ENCODE data around the gene BRD3OS. TPM values are rescaled to one million over a fixed set of nuclear protein-coding genes. Genes with fewer than 3 reads are reported as not detected.

The BRD3OS gene
- total and polyA plus RNA-seq, 2 of the 13 experiments (the other 11 are each of a cell fraction or from before 2014, with no cell fraction given) = 4.9 to 5.7 TPM

DNA sequence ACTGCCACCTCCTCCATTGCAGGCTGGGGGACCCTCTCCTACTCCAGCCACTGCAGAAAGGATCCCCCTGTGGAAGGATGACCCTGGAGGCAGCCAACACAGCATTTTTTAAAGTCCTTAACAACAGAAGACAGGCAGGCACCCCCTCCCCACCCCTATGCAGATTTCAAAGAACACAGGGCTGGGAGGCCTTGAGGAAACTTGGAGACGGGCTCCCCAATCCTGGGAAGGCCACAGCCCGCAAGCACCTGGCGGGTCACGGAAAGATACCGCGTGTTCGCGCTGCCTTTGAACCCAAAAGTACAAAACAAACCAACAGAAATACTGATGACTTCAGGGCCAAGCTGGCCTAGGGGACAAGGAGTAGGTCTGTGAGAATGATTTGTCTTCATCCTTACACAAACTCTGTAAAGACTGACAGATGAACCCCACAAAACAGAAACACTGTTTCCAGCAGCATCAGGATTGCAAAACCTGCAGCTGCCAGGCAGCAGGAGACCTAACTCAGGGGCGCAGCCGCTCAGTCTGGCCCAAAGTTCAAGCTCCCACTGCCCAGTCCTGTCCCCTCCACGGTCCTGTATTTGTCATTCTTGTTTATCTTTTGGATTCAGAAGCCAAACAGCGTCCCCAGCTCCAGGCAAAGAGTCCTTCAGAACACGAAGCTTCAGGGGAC is 46.9 kb upstream of the BRD3OS start (continued):
- TF ChIP-seq MTF1 (CRISPR knock-in tag; IDR thresholded peaks at IDR 0.05) = no peak
- peak; percentile 95 for TF ChIP-seq TGIF2 (CRISPR knock-in tag; IDR thresholded peaks at IDR 0.05)
- TF ChIP-seq, protein P1, sequence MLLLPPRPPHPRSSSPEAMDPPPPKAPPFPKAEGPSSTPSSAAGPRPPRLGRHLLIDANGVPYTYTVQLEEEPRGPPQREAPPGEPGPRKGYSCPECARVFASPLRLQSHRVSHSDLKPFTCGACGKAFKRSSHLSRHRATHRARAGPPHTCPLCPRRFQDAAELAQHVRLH (CRISPR knock-in tag; IDR thresholded peaks at IDR 0.05; ENCODE audit: borderline replicate concordance, low read depth) = no peak; the same call in 1 of the 2 replicates
- no peak for TF ChIP-seq ZNF383 (CRISPR knock-in tag; IDR thresholded peaks at IDR 0.05; ENCODE audit: borderline replicate concordance)
- TF ChIP-seq, protein P2, sequence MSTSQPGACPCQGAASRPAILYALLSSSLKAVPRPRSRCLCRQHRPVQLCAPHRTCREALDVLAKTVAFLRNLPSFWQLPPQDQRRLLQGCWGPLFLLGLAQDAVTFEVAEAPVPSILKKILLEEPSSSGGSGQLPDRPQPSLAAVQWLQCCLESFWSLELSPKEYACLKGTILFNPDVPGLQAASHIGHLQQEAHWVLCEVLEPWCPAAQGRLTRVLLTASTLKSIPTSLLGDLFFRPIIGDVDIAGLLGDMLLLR (CRISPR knock-in tag; IDR thresholded peaks at IDR 0.05) = no peak
- TF ChIP-seq, protein P3, sequence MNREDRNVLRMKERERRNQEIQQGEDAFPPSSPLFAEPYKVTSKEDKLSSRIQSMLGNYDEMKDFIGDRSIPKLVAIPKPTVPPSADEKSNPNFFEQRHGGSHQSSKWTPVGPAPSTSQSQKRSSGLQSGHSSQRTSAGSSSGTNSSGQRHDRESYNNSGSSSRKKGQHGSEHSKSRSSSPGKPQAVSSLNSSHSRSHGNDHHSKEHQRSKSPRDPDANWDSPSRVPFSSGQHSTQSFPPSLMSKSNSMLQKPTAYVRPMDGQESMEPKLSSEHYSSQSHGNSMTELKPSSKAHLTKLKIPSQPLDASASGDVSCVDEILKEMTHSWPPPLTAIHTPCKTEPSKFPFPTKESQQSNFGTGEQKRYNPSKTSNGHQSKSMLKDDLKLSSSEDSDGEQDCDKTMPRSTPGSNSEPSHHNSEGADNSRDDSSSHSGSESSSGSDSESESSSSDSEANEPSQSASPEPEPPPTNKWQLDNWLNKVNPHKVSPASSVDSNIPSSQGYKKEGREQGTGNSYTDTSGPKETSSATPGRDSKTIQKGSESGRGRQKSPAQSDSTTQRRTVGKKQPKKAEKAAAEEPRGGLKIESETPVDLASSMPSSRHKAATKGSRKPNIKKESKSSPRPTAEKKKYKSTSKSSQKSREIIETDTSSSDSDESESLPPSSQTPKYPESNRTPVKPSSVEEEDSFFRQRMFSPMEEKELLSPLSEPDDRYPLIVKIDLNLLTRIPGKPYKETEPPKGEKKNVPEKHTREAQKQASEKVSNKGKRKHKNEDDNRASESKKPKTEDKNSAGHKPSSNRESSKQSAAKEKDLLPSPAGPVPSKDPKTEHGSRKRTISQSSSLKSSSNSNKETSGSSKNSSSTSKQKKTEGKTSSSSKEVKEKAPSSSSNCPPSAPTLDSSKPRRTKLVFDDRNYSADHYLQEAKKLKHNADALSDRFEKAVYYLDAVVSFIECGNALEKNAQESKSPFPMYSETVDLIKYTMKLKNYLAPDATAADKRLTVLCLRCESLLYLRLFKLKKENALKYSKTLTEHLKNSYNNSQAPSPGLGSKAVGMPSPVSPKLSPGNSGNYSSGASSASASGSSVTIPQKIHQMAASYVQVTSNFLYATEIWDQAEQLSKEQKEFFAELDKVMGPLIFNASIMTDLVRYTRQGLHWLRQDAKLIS (CRISPR knock-in tag; IDR thresholded peaks at IDR 0.05) = no peak
- TF ChIP-seq ZNF678 (CRISPR knock-in tag; IDR thresholded peaks at IDR 0.05) = no peak
- TF ChIP-seq KDM5B (CRISPR knock-in tag; IDR thresholded peaks at IDR 0.05; ENCODE audit: borderline replicate concordance) = no peak
- no peak; the same call in 1 of the 2 replicates for TF ChIP-seq ZNF446 (CRISPR knock-in tag; IDR thresholded peaks at IDR 0.05)
- peak; percentile 15; the same call in 1 of the 2 replicates for TF ChIP-seq ZNF563 (CRISPR knock-in tag; IDR thresholded peaks at IDR 0.05)
- TF ChIP-seq, protein P4, sequence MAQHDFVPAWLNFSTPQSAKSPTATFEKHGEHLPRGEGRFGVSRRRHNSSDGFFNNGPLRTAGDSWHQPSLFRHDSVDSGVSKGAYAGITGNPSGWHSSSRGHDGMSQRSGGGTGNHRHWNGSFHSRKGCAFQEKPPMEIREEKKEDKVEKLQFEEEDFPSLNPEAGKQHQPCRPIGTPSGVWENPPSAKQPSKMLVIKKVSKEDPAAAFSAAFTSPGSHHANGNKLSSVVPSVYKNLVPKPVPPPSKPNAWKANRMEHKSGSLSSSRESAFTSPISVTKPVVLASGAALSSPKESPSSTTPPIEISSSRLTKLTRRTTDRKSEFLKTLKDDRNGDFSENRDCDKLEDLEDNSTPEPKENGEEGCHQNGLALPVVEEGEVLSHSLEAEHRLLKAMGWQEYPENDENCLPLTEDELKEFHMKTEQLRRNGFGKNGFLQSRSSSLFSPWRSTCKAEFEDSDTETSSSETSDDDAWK (CRISPR knock-in tag; IDR thresholded peaks at IDR 0.05) = no peak
- no peak for TF ChIP-seq ZNF20 (CRISPR knock-in tag; IDR thresholded peaks at IDR 0.05)
- TF ChIP-seq NFE2L1 (CRISPR knock-in tag; IDR thresholded peaks at IDR 0.05; ENCODE audit: borderline replicate concordance) = no peak
- TF ChIP-seq DMAP1 (CRISPR knock-in tag; IDR thresholded peaks at IDR 0.05) = peak; percentile 42; the same call in 1 of the 2 replicates
- no peak for TF ChIP-seq PHF20 (CRISPR knock-in tag; IDR thresholded peaks at IDR 0.05)
- TF ChIP-seq, protein P5, sequence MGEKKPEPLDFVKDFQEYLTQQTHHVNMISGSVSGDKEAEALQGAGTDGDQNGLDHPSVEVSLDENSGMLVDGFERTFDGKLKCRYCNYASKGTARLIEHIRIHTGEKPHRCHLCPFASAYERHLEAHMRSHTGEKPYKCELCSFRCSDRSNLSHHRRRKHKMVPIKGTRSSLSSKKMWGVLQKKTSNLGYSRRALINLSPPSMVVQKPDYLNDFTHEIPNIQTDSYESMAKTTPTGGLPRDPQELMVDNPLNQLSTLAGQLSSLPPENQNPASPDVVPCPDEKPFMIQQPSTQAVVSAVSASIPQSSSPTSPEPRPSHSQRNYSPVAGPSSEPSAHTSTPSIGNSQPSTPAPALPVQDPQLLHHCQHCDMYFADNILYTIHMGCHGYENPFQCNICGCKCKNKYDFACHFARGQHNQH (CRISPR knock-in tag; IDR thresholded peaks at IDR 0.05) = no peak; the same call in 1 of the 2 replicates
- TF ChIP-seq, protein P6, sequence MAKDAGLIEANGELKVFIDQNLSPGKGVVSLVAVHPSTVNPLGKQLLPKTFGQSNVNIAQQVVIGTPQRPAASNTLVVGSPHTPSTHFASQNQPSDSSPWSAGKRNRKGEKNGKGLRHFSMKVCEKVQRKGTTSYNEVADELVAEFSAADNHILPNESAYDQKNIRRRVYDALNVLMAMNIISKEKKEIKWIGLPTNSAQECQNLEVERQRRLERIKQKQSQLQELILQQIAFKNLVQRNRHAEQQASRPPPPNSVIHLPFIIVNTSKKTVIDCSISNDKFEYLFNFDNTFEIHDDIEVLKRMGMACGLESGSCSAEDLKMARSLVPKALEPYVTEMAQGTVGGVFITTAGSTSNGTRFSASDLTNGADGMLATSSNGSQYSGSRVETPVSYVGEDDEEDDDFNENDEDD (CRISPR knock-in tag; IDR thresholded peaks at IDR 0.05; ENCODE audit: borderline replicate concordance) = no peak; the same call in 1 of the 2 replicates
- no peak for TF ChIP-seq ZNF607 (CRISPR knock-in tag; IDR thresholded peaks at IDR 0.05; ENCODE audit: borderline replicate concordance)
